ENCODE data around the gene SDK1.

The SDK1 gene

GRCh38 chr7:4136501-4137110 is 835.6 kb downstream of the SDK1 start:
- DNase-seq (ENCODE audit: low read depth) = no peak

GRCh38 chr7:4137552-4137951 is 836.5 kb downstream of the SDK1 start:
- DNase-seq (ENCODE audit: low read depth) = no peak

GRCh38 chr7:4138866-4139265 is 837.8 kb downstream of the SDK1 start:
- DNase-seq (ENCODE audit: low read depth) = no peak

GRCh38 chr7:4139656-4140625 is 838.9 kb downstream of the SDK1 start:
- DNase-seq (ENCODE audit: low read depth) = no peak

- no peak for DNase-seq (ENCODE audit: low read depth)
Observed at GRCh38 chr7:4140933-4141332, 839.9 kb downstream of the SDK1 start.

GRCh38 chr7:4143006-4143405 is 842.0 kb downstream of the SDK1 start:
- DNase-seq (ENCODE audit: low read depth) = no peak

GRCh38 chr7:4143511-4144171 is 842.6 kb downstream of the SDK1 start:
- DNase-seq (ENCODE audit: low read depth) = no peak

- DNase-seq (ENCODE audit: low read depth) = no peak
Observed at GRCh38 chr7:4144172-4144701, 843.2 kb downstream of the SDK1 start.

- no peak for DNase-seq (ENCODE audit: low read depth)
Observed at GRCh38 chr7:4144811-4145510, 843.9 kb downstream of the SDK1 start.

- DNase-seq (ENCODE audit: low read depth) = no peak
Observed at GRCh38 chr7:4145576-4145975, 844.5 kb downstream of the SDK1 start.

- no peak for DNase-seq (ENCODE audit: low read depth)
Observed at GRCh38 chr7:4147926-4148620, 847.0 kb downstream of the SDK1 start.

GRCh38 chr7:4149236-4149635 is 848.2 kb downstream of the SDK1 start:
- DNase-seq (ENCODE audit: low read depth) = no peak

- DNase-seq (ENCODE audit: low read depth) = no peak
Observed at GRCh38 chr7:4149645-4150044, 848.6 kb downstream of the SDK1 start.

- DNase-seq (ENCODE audit: low read depth) = no peak
Observed at GRCh38 chr7:4150731-4151130, 849.7 kb downstream of the SDK1 start.

- DNase-seq (ENCODE audit: low read depth) = no peak
Observed at GRCh38 chr7:4151524-4151923, 850.5 kb downstream of the SDK1 start.

GRCh38 chr7:4151926-4152549 is 851.0 kb downstream of the SDK1 start:
- DNase-seq (ENCODE audit: low read depth) = no peak

- no peak for DNase-seq (ENCODE audit: low read depth)
Observed at GRCh38 chr7:4154882-4155535, 854.0 kb downstream of the SDK1 start.

GRCh38 chr7:4156190-4156589 is 855.1 kb downstream of the SDK1 start:
- no peak for DNase-seq (ENCODE audit: low read depth)

- DNase-seq (ENCODE audit: low read depth) = no peak
Observed at GRCh38 chr7:4157651-4158050, 856.6 kb downstream of the SDK1 start.

- no peak for DNase-seq (ENCODE audit: low read depth)
Observed at GRCh38 chr7:4158441-4159153, 857.5 kb downstream of the SDK1 start.
